ENCODE measurements around the gene TRAPPC2.

- TF ChIP-seq RFX5 (IDR thresholded peaks at IDR 0.05; ENCODE audit: low read depth, low read length) = no peak
- no peak for TF ChIP-seq ATF4 (CRISPR knock-in tag; IDR thresholded peaks at IDR 0.05)
- no peak for TF ChIP-seq ZNF561 (CRISPR knock-in tag; conservative IDR thresholded peaks at IDR 0.05)
- TF ChIP-seq CTCF (IDR thresholded peaks at IDR 0.05 in 2 of 3, conservative IDR thresholded peaks at IDR 0.05 in 1 of 3; ENCODE audit: insufficient read depth in 2 of 3, low read depth in 1 of 3, low read length in 3 of 3) = no peak
- no peak for TF ChIP-seq MAFK (IDR thresholded peaks at IDR 0.05; ENCODE audit: low read length)
- TF ChIP-seq GATA2 (CRISPR knock-in tag; IDR thresholded peaks at IDR 0.05) = no peak
- TF ChIP-seq GTF3C2 (IDR thresholded peaks at IDR 0.05; ENCODE audit: borderline replicate concordance, extremely low read depth, insufficient read length) = no peak
- TF ChIP-seq FOXO4 (CRISPR knock-in tag; IDR thresholded peaks at IDR 0.05) = no peak
- TF ChIP-seq MTA3 (IDR thresholded peaks at IDR 0.05; ENCODE audit: borderline replicate concordance) = no peak
- TF ChIP-seq BRCA1 (IDR thresholded peaks at IDR 0.05) = no peak
- no peak for TF ChIP-seq BRCA1 (CRISPR knock-in tag; IDR thresholded peaks at IDR 0.05)
- TF ChIP-seq HNRNPUL1 (IDR thresholded peaks at IDR 0.05; ENCODE audit: low read length) = no peak
- TF ChIP-seq RBM39 (optimal IDR thresholded peaks at IDR 0.05; ENCODE audit: low read depth, low read length) = no peak
- TF ChIP-seq MAX (CRISPR knock-in tag; IDR thresholded peaks at IDR 0.05) = no peak
- TF ChIP-seq ZNF830 (CRISPR knock-in tag; IDR thresholded peaks at IDR 0.05) = no peak
These were observed 17.5 kb downstream of the TRAPPC2 start for GRCh38 chrX:13716905-13717304.

All from K562 (cell line).